Activated CD8-positive, alpha-beta T cell treated with anti-CD3 and anti-CD28 coated beads for 36 hours (primary cell): ENCODE data around the gene NELFB. TPM values are rescaled to one million over a fixed set of nuclear protein-coding genes. Genes with fewer than 3 reads are reported as not detected.

ENCODE experiments used
- ATAC-seq: fragments of 200-7000 bp; cut with Tn5 transposase; one replicate; pipeline ENCODE4 v1.10.0; 2021; ENCODE audit warnings: mild to moderate bottlenecking, moderate library complexity
- CTCF ChIA-PET: fragments of 350-600 bp; sonication (Branson Sonifier 250); formaldehyde crosslinking; loops from one replicate; lab custom pipeline; 2021; ENCODE audit warnings: antibody characterized with exemption; lab: Charles Lee
- POLR2A ChIA-PET: fragments of 350-600 bp; sonication (Branson Sonifier 250); formaldehyde crosslinking; loops from one replicate; lab custom pipeline; 2021; ENCODE audit warnings: antibody characterized with exemption; lab: Charles Lee
- DNase-seq: peaks from one replicate; pipeline ENCODE4 v3.0.0-alpha.2; 2020
- H3K27ac Mint-ChIP-seq: one replicate; pipeline ENCODE4 v1.8.0; 2021; ENCODE audit warnings: mild to moderate bottlenecking, mixed read lengths
- H3K27me3 Mint-ChIP-seq: one replicate; pipeline ENCODE4 v1.8.0; 2021; ENCODE audit warnings: mixed read lengths
- H3K36me3 Mint-ChIP-seq: one replicate; pipeline ENCODE4 v1.8.0; 2021; ENCODE audit warnings: low read depth, mixed read lengths
- H3K4me1 Mint-ChIP-seq: one replicate; pipeline ENCODE4 v1.8.0; 2021; ENCODE audit warnings: low read depth, mixed read lengths
- H3K4me3 Mint-ChIP-seq: one replicate; pipeline ENCODE4 v1.8.0; 2021; ENCODE audit warnings: mild to moderate bottlenecking, moderate library complexity, mixed read lengths
- H3K9me3 Mint-ChIP-seq: one replicate; pipeline ENCODE4 v1.8.0; 2021; ENCODE audit warnings: mixed read lengths
- intact Hi-C: fragments of 100-400 bp; cut with micrococcal nuclease; formaldehyde crosslinking; loops from one replicate; pipeline ENCODE4 v1.10.0; 2022
- total RNA-seq, 2 experiments: library from RNA; stranded (reverse); gene quantifications; one replicate each; pipeline ENCODE4 v1.2.3, GENCODE V29; 2021
- TF ChIP-seq, protein P1 (sequence below): fragments of 200-600 bp; IDR thresholded peaks from one replicate; pipeline ENCODE4 v1.8.0; 2022; ENCODE audit warnings: antibody characterized with exemption, mild to moderate bottlenecking

Gene NELFB
- total RNA-seq, 2 experiments from 2014 or later: 50.9 to 54.3 TPM

DNA sequence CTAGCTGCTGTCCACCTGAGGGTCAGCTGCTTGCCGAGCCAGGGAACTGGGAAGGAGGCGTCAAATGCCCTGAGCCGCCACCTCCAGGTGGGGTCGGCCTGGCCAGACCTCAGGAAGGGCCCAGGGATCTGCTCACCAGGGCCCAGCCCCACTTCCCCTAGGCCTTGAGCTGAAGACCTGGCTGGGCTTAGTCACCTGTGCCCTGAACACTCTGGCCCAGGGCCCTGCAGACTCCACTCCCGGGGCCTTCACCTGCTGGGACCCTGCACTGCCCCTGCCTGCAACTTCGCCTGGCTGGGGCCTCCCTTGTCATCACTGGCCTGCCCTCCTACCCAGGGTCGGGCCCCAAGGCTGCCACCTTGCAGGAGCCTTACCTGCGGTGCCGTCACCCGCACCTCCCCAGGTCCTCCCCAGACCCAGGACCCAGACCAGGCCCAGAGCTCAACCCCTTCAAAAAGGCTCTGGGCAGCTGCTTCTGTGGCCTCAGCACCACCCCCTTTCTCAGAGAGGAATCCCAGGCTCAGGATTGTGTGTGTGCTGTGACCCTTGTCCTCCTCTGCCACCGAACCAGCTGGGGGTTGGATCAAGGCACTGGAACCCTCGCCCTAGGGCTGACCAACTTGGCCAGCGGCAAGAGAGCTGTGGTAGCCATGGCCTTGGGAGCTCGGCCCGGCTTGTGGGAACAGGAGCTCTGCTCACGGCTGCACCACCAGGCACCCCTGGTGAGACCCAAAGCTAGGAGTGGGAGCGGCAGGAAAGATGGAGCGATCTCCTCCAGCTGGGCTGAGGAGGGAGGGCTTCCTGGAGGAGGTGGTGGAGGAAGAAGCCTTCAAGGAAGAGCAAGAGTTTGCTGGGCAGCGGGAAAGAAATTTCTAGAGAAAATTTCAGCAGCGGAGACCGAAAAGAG lies 1.2 kb upstream of the NELFB start:
- POLR2A ChIA-PET: interaction anchor here (0.8 to 7.2 kb wide), 4 partner anchors 10 to 56 kb away, joined by 3 to 113 read pairs (median 4); partner anchors contain the start of genes RNF224 and TUBB4B

DNA sequence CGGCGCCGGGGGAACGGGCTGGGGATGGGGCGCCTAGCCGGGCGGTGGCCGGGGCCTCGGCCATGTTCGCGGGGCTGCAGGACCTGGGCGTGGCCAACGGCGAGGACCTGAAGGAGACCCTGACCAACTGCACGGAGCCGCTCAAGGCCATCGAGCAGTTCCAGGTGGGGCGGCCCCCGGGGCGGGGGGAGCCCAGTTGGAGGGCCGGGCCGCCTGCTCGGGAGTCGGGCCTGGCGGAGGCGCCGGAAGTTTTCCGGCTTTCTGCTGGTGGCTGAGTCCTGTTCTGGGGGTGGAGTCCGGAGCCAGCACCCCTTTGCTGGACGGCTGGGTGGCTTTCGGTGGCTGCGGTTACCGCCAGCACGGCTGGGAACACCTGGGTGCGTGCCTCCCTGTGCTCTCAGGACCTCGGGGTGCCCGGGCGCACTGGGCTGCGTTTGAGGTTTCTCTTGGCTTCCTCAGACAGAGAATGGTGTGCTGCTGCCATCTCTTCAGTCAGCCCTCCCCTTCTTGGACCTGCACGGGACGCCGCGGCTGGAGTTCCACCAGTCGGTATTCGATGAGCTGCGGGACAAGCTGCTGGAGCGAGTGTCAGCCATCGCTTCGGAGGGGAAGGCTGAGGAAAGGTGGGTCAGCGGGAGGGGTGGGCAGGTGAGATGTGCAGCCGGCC lies 454 bp downstream of the NELFB start:
- TF ChIP-seq, protein P1, sequence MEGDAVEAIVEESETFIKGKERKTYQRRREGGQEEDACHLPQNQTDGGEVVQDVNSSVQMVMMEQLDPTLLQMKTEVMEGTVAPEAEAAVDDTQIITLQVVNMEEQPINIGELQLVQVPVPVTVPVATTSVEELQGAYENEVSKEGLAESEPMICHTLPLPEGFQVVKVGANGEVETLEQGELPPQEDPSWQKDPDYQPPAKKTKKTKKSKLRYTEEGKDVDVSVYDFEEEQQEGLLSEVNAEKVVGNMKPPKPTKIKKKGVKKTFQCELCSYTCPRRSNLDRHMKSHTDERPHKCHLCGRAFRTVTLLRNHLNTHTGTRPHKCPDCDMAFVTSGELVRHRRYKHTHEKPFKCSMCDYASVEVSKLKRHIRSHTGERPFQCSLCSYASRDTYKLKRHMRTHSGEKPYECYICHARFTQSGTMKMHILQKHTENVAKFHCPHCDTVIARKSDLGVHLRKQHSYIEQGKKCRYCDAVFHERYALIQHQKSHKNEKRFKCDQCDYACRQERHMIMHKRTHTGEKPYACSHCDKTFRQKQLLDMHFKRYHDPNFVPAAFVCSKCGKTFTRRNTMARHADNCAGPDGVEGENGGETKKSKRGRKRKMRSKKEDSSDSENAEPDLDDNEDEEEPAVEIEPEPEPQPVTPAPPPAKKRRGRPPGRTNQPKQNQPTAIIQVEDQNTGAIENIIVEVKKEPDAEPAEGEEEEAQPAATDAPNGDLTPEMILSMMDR: no peak
- peak overlapping the region; percentile 79 for H3K27ac Mint-ChIP-seq
- POLR2A ChIA-PET: interaction anchor here (0.8 to 7.2 kb wide), 7 partner anchors 10 to 140 kb away, joined by 3 to 113 read pairs (median 3); partner anchors contain the start of genes NRARP and TUBB4B
- ATAC-seq (no peak), DNase-seq (peak; percentile 39)
- peaks cover 10% of the 10 kb centered on the region for H3K36me3 Mint-ChIP-seq
- H3K4me3 Mint-ChIP-seq: peak overlapping the region; percentile 83
- H3K9me3 Mint-ChIP-seq: no peaks in the 10 kb centered on the region
- peaks cover 14% of the 10 kb centered on the region for H3K4me1 Mint-ChIP-seq
- no peaks in the 10 kb centered on the region for H3K27me3 Mint-ChIP-seq
- intact Hi-C loops: no loop called here
- CTCF ChIA-PET: interaction anchor here (1.0 to 2.5 kb wide), 5 partner anchors 14 to 31 kb away, joined by 3 to 19 read pairs (median 11); partner anchors contain the start of gene TUBB4B

More for the DNA sequence above, 1.2 kb upstream of the NELFB start:
- no peaks in the 10 kb centered on the region for H3K27me3 Mint-ChIP-seq
- peaks cover 14% of the 10 kb centered on the region for H3K4me1 Mint-ChIP-seq
- DNase-seq (no peak), ATAC-seq (no peak)
- H3K36me3 Mint-ChIP-seq: peaks cover 10% of the 10 kb centered on the region
- CTCF ChIA-PET: interaction anchor here (0.9 to 2.5 kb wide), 6 partner anchors 13 to 169 kb away, joined by 3 to 19 read pairs (median 4); partner anchors contain the start of genes EXD3, NOXA1, RNF224 and TUBB4B
- TF ChIP-seq, protein P1: no peak
- H3K27ac Mint-ChIP-seq: peak overlapping the region; percentile 69
- peak overlapping the region; percentile 83 for H3K4me3 Mint-ChIP-seq
- intact Hi-C loops: no loop called here
- H3K9me3 Mint-ChIP-seq: no peaks in the 10 kb centered on the region

DNA sequence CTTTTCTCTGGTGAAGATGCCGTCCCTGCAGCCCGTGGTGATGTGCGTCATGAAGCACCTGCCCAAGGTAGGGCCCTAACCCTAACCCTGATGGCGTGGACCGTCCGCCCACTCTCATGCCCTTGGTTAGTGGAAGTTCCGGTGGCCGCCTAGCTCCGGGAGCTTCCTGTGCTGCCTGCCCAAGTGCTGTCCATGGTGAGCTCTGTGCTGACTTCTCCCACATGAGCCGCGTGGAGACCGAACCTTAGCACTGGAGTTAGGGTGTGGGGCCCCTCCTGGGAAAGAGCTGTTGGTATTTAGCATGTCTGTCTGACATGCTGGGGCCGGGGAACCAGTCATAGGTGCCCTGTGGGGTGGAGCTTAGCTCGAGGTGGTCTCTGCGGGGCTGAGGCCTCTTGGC lies 1.2 kb downstream of the NELFB start:
- ChIA-PET CTCF (interaction anchor here (1.0 to 1.5 kb wide), 5 partner anchors 16 to 160 kb away, joined by 3 to 13 read pairs (median 3); no protein-coding TSS in a partner anchor), POLR2A (interaction anchor here (0.8 to 7.2 kb wide), 6 partner anchors 11 to 141 kb away, joined by 3 to 113 read pairs (median 4); partner anchors contain the start of gene TUBB4B)
- no peak for DNase-seq
- Mint-ChIP-seq H3K4me1 (peaks cover 14% of the 10 kb centered on the region), H3K27ac (no peak overlapping the region), H3K27me3 (no peaks in the 10 kb centered on the region), H3K9me3 (no peaks in the 10 kb centered on the region), H3K36me3 (peaks cover 10% of the 10 kb centered on the region), H3K4me3 (peak overlapping the region; percentile 83)
- TF ChIP-seq, protein P1: no peak
- intact Hi-C loops: no loop called here
- ATAC-seq: no peak

DNA sequence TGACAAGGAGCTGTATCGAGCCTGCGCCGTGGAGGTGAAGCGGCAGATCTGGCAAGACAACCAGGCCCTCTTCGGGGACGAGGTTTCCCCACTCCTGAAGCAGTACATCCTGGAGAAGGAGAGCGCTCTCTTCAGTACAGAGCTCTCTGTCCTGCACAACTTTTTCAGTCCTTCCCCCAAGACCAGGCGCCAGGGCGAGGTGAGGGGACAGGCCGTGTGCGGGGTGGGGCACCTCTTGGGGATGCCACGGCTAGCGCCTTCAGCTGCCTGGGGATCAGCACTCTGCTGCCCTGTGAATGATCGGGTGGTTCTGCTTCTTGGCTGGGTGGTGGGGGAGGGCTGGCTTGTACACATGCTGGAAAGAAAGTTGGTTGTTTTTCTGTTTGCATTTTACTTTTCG lies 1.7 kb downstream of the NELFB start:
- ChIA-PET POLR2A (interaction anchor here (7.2 kb wide), 1 partner anchor 16 kb away, joined by 113 read pairs; the partner anchor contains the start of gene TUBB4B), CTCF (interaction anchor here (1.0 to 1.5 kb wide), 6 partner anchors 16 to 210 kb away, joined by 3 to 13 read pairs (median 3); no protein-coding TSS in a partner anchor)
- peaks cover 15% of the 10 kb centered on the region for H3K36me3 Mint-ChIP-seq
- peak overlapping the region; percentile 83 for H3K4me3 Mint-ChIP-seq
- TF ChIP-seq, protein P1: no peak
- no peak overlapping the region for H3K27ac Mint-ChIP-seq
- H3K4me1 Mint-ChIP-seq: peaks cover 14% of the 10 kb centered on the region
- intact Hi-C loops: no loop called here
- no peaks in the 10 kb centered on the region for H3K27me3 Mint-ChIP-seq
- no peaks in the 10 kb centered on the region for H3K9me3 Mint-ChIP-seq
- ATAC-seq (no peak), DNase-seq (no peak)
